Type B pancreatic cell (in vitro differentiated cells): Measurements from ENCODE around the gene YWHAB. TPM values are rescaled to one million over a fixed set of nuclear protein-coding genes. Genes with fewer than 3 reads are reported as not detected.

ENCODE experiments used
- DNase-seq: peaks from one replicate; pipeline ENCODE4 v3.0.0; 2021; ENCODE audit warnings: mixed read lengths; ENCODE audit not compliant: unreplicated experiment; ENCODE audit errors: extremely low spot score
- H3K27ac Mint-ChIP-seq: 2 replicates; pipeline ENCODE4 v1.8.0; 2021; ENCODE audit warnings: mild to moderate bottlenecking, mixed read lengths
- H3K27me3 Mint-ChIP-seq: 2 replicates; pipeline ENCODE4 v1.8.0; 2021; ENCODE audit warnings: mixed read lengths
- H3K36me3 Mint-ChIP-seq: 2 replicates; pipeline ENCODE4 v1.8.0; 2021; ENCODE audit warnings: mixed read lengths
- H3K4me1 Mint-ChIP-seq: one replicate; pipeline ENCODE4 v1.8.0; 2021; ENCODE audit warnings: mixed read lengths; ENCODE audit not compliant: unreplicated experiment
- H3K4me3 Mint-ChIP-seq: 2 replicates; pipeline ENCODE4 v1.8.0; 2021; ENCODE audit warnings: mild to moderate bottlenecking, mixed read lengths
- H3K9me3 Mint-ChIP-seq: 2 replicates; pipeline ENCODE4 v1.8.0; 2021; ENCODE audit warnings: mixed read lengths
- total RNA-seq: library from RNA; stranded (reverse); gene quantifications from 2 replicates; pipeline ENCODE4 v1.2.1, GENCODE V29; 2021; ENCODE audit warnings: low replicate concordance
- TF ChIP-seq, protein P1 (sequence below): fragments of 200-600 bp; sonication (generic); conservative IDR thresholded peaks from 2 replicates; pipeline ENCODE4 v1.5.0; 2021; ENCODE audit warnings: antibody characterized with exemption, mild to moderate bottlenecking

The YWHAB gene
- total RNA-seq, 1 donor from 2014 or later = 153 TPM

DNA sequence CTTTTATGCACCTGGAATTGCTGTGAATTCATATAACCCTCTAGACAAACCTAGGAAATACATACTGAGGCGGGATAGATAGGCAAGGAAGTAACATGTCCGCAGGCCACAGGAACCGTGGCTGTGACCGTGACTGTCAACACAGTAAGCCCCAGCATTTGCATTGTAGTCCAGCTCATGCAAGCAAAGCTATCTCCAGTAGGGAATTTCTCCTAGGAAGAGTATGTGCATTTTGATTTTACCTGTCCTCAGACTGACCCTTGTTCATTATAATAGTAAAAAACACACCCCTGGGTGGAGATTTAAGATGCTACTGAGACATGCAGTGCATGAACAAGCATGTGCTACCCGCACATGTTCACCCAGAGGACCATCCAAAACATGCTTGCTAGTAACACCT lies 44.7 kb upstream of the YWHAB start:
- no peak overlapping the region for H3K27ac Mint-ChIP-seq
- H3K4me3 Mint-ChIP-seq = no peak overlapping the region
- DNase-seq = no peak
- peaks cover 21% of the 10 kb centered on the region for H3K27me3 Mint-ChIP-seq
- H3K9me3 Mint-ChIP-seq = no peaks in the 10 kb centered on the region
- H3K36me3 Mint-ChIP-seq = no peaks in the 10 kb centered on the region
- TF ChIP-seq, protein P1, sequence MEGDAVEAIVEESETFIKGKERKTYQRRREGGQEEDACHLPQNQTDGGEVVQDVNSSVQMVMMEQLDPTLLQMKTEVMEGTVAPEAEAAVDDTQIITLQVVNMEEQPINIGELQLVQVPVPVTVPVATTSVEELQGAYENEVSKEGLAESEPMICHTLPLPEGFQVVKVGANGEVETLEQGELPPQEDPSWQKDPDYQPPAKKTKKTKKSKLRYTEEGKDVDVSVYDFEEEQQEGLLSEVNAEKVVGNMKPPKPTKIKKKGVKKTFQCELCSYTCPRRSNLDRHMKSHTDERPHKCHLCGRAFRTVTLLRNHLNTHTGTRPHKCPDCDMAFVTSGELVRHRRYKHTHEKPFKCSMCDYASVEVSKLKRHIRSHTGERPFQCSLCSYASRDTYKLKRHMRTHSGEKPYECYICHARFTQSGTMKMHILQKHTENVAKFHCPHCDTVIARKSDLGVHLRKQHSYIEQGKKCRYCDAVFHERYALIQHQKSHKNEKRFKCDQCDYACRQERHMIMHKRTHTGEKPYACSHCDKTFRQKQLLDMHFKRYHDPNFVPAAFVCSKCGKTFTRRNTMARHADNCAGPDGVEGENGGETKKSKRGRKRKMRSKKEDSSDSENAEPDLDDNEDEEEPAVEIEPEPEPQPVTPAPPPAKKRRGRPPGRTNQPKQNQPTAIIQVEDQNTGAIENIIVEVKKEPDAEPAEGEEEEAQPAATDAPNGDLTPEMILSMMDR = no peak
- H3K4me1 Mint-ChIP-seq = no peaks in the 10 kb centered on the region

DNA sequence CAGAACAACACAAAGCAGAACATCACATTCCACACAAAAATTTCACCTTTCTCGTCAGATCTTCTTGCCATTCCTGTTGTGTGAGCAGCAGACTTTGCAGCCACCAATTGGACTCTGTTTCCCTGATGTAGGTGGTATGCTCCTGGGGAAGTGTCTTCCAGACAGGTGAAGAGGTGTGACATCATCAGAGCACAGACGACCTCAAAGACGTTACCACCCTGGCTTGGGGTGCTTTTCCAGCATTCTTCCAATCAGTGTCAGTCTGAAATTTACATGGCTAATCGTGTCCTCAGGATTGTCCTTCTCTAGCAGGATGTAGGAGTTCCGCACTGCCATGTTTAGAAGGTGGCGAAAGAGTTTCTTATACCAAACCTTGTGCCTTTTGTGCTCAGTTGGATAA lies 43.5 kb upstream of the YWHAB start:
- DNase-seq = no peak
- H3K27ac Mint-ChIP-seq = no peak overlapping the region
- H3K4me3 Mint-ChIP-seq = no peak overlapping the region
- no peaks in the 10 kb centered on the region for H3K9me3 Mint-ChIP-seq
- no peaks in the 10 kb centered on the region for H3K36me3 Mint-ChIP-seq
- peaks cover 21% of the 10 kb centered on the region for H3K27me3 Mint-ChIP-seq
- H3K4me1 Mint-ChIP-seq = no peaks in the 10 kb centered on the region
- TF ChIP-seq, protein P1 = no peak

DNA sequence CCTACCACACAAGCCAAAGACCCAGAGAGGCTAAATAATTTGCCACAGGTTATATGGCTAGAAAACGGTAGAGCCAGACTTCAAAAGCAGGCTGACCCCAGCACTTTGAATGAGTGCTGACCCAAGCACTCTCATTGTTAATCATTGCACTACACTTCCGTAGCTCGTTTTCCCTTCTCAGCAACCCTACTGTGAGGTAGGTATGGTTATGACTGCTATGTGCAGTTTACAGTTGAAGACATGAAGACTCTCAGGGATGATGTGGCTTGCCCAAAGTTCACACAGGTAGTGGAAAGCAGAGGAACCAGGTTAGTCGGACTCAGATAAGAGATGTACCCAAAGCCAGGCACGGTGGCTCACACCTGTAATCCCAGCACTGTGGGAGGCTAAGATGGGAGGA lies 41.6 kb upstream of the YWHAB start:
- H3K9me3 Mint-ChIP-seq = no peaks in the 10 kb centered on the region
- no peaks in the 10 kb centered on the region for H3K4me1 Mint-ChIP-seq
- DNase-seq = no peak
- H3K4me3 Mint-ChIP-seq = no peak overlapping the region
- TF ChIP-seq, protein P1 = no peak
- no peak overlapping the region for H3K27ac Mint-ChIP-seq
- H3K36me3 Mint-ChIP-seq = no peaks in the 10 kb centered on the region
- H3K27me3 Mint-ChIP-seq = peaks cover 21% of the 10 kb centered on the region

DNA sequence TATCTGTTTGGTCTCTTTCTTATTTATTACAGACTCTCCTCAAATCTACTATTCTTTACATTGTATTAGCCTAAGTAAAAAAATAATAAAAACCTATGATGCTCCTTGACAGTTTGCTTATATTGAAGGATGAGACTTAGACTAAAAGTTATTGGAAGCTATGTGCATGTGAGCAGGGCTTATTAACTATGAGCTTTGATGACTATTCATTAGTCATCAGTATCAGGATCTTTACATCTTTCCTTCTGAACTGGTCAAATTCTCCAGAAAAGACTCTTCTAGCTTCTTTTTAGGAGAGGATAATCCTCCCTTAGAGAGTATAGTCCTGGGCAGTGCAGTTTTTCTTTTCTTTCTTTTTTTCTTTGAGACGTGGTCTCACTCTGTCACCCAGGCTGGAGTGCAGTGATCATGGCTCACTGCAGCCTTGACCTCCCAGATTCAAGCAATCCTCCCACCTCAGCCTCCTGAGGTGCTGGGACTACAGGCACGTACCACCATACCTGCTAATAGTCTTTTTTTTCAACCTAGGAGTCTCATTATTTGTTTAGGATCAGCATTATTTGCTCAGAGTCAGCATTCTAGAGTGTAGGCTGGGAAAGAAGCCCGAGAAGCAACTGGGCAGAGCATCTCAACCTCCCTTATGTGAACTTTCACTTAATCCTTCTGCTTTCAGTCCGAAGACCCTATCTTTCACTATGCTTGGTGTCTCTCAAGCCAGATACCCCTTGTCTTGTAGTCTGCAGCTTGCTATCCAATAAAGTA lies 37.1 kb upstream of the YWHAB start:
- Mint-ChIP-seq H3K27me3 (peaks cover 4% of the 10 kb centered on the region), H3K9me3 (no peaks in the 10 kb centered on the region), H3K4me1 (no peaks in the 10 kb centered on the region), H3K4me3 (no peak overlapping the region), H3K36me3 (no peaks in the 10 kb centered on the region), H3K27ac (no peak overlapping the region)
- TF ChIP-seq, protein P1 = no peak
- DNase-seq = no peak

DNA sequence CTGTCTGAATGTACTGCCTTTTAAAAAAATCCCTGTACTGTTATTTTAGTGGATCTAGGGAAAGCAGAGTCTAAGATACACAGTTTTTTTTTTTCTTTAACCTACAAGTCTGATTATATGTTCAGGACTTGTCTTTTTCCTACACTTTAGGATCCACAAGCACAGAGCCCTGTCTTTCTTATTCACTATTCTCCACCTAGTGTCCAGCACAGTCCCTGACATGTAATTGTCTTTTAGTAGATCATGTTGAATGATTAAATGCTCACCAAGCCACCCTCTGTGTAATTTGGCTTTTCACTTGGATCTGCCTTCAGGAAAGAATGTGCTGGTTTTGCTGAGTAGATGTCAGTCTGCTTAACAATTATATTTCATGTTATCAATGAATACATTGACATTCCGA lies 35.8 kb upstream of the YWHAB start:
- TF ChIP-seq, protein P1 = peak; percentile 30
- H3K27ac Mint-ChIP-seq = no peak overlapping the region
- H3K9me3 Mint-ChIP-seq = no peaks in the 10 kb centered on the region
- no peaks in the 10 kb centered on the region for H3K36me3 Mint-ChIP-seq
- H3K27me3 Mint-ChIP-seq = peaks cover 4% of the 10 kb centered on the region
- H3K4me1 Mint-ChIP-seq = no peaks in the 10 kb centered on the region
- DNase-seq = no peak
- H3K4me3 Mint-ChIP-seq = no peak overlapping the region

DNA sequence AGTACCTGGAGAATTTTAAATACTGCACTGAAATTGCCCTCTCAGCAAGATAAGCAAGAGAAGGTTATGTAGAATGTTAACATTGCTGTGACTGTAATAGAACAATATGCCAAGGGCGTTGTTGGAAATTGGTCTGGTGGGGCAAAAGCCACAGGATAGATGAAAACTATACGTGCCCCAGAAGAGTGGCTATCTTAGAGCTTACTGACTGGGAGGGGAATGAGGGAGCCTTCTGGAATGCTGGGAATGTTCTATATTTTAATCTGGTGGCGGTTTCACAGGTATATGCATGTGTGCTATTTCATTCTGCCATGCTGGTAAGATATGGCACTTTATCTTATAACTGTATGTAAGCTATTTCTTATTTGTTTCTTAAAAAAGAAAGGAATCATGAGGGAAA lies 35.2 kb upstream of the YWHAB start:
- DNase-seq = no peak
- Mint-ChIP-seq H3K36me3 (no peaks in the 10 kb centered on the region), H3K27ac (no peak overlapping the region), H3K4me3 (no peak overlapping the region), H3K4me1 (no peaks in the 10 kb centered on the region), H3K27me3 (no peaks in the 10 kb centered on the region), H3K9me3 (no peaks in the 10 kb centered on the region)
- TF ChIP-seq, protein P1 = no peak
